ENCODE data around the gene TYW1B.
"Not testable (repeated sequence)": the region's sequence is repeated elsewhere in the genome, so short reads cannot be mapped to it uniquely, and the experiment has no call there.

DNA sequence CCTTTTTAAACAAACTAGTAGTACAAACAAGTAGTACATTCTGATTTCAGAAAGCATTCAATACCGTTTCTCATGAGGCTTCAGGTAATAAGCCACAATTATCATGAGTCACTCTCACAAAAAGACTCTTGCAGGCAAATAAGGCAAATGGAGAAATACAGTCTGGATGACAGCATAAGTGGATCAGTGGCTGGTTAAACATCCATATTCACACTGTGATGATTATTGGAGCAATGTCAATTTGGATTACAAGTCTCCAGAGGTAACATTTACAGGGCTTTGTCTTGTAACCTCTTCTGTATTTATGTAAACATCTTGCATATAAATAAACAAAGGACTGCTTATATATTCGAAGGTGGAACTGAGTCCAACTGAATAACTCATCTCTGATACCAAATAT lies 55.4 kb downstream of the TYW1B start:
- TF ChIP-seq, protein P1, sequence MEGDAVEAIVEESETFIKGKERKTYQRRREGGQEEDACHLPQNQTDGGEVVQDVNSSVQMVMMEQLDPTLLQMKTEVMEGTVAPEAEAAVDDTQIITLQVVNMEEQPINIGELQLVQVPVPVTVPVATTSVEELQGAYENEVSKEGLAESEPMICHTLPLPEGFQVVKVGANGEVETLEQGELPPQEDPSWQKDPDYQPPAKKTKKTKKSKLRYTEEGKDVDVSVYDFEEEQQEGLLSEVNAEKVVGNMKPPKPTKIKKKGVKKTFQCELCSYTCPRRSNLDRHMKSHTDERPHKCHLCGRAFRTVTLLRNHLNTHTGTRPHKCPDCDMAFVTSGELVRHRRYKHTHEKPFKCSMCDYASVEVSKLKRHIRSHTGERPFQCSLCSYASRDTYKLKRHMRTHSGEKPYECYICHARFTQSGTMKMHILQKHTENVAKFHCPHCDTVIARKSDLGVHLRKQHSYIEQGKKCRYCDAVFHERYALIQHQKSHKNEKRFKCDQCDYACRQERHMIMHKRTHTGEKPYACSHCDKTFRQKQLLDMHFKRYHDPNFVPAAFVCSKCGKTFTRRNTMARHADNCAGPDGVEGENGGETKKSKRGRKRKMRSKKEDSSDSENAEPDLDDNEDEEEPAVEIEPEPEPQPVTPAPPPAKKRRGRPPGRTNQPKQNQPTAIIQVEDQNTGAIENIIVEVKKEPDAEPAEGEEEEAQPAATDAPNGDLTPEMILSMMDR (conservative IDR thresholded peaks at IDR 0.05; ENCODE audit: low read depth, low read length) = not testable (repeated sequence)
- not testable (repeated sequence) for TF ChIP-seq CEBPB (IDR thresholded peaks at IDR 0.05; ENCODE audit: low read depth, low read length); POLR2A (IDR thresholded peaks at IDR 0.05; ENCODE audit: low read depth, low read length); RAD21 (IDR thresholded peaks at IDR 0.05; ENCODE audit: low read length); RFX5 (IDR thresholded peaks at IDR 0.05; ENCODE audit: low read depth, low read length); RCOR1 (IDR thresholded peaks at IDR 0.05; ENCODE audit: insufficient replicate concordance, low read length); BHLHE40 (IDR thresholded peaks at IDR 0.05; ENCODE audit: low read depth, low read length); MAZ (IDR thresholded peaks at IDR 0.05; ENCODE audit: borderline replicate concordance, low read depth, low read length); CHD1 (IDR thresholded peaks at IDR 0.05; ENCODE audit: low read depth, low read length); SMC3 (IDR thresholded peaks at IDR 0.05; ENCODE audit: low read depth, low read length); FOS (IDR thresholded peaks at IDR 0.05; ENCODE audit: low read depth, low read length)
- TF ChIP-seq, protein P2, sequence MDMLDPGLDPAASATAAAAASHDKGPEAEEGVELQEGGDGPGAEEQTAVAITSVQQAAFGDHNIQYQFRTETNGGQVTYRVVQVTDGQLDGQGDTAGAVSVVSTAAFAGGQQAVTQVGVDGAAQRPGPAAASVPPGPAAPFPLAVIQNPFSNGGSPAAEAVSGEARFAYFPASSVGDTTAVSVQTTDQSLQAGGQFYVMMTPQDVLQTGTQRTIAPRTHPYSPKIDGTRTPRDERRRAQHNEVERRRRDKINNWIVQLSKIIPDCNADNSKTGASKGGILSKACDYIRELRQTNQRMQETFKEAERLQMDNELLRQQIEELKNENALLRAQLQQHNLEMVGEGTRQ (IDR thresholded peaks at IDR 0.05; ENCODE audit: low read depth, low read length) = not testable (repeated sequence)

All from IMR-90 (cell line).